Superior temporal gyrus (tissue), 1 donor: ENCODE measurements around the gene RAP2A.

Source experiments
- DNase-seq: peaks from one replicate; pipeline ENCODE4 v3.0.0-alpha.2; 2016; ENCODE audit errors: extremely low spot score

The RAP2A gene

GRCh38 chr13:97492684-97493371 is 58.9 kb downstream of the RAP2A start:
- DNase-seq, result no peak

- DNase-seq, result peak; percentile 15
Measured at GRCh38 chr13:97493456-97493855, 59.5 kb downstream of the RAP2A start.

DNA sequence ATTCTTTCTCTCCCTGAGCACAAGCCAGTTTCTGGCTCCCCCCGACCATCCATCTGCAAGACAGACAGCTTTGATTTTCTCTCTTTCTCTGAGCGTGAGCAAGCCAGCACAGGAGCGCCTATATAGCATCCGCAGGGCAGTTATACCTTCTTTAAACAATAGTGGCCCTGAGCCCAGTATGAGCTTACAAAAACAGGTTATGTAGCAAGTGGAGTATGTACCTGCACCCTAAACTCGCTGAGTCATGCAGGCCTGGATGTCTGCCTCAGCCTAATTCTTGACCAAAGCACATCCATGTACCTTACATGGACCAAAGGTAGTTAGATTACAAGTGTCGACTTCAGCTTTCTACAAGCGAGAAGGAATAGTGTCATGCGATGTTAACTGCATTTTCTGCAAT is 61.7 kb downstream of the RAP2A start:
- no peak for DNase-seq

- DNase-seq, result no peak
Measured at GRCh38 chr13:97496511-97496910, 62.5 kb downstream of the RAP2A start.

- DNase-seq, result no peak
Measured at GRCh38 chr13:97497400-97497799, 63.4 kb downstream of the RAP2A start.

DNA sequence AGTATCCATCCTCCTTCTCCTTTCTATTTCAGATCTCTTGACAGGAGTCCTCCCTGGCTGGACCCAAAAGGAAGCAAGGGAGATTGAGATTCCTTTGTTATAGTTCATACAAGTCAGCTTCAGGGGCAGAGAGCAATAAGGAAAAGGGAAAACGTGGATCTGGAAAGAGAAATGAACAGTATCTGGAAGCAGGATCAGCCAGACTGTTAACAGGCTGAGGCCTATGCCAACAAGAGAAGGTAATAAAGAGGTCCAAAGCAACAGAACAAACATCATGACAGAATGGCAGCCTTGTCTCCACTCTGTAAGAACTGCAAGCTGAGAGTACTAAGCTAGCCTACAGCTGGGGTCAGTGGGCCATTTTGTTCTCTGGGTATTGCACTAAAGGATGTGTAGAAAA is 64.5 kb downstream of the RAP2A start:
- no peak for DNase-seq

GRCh38 chr13:97499181-97499580 is 65.2 kb downstream of the RAP2A start:
- DNase-seq, result no peak

- DNase-seq, result peak; percentile 11
Measured at GRCh38 chr13:97502181-97502580, 68.2 kb downstream of the RAP2A start.

- no peak for DNase-seq
Measured at GRCh38 chr13:97502706-97503105, 68.7 kb downstream of the RAP2A start.

DNA sequence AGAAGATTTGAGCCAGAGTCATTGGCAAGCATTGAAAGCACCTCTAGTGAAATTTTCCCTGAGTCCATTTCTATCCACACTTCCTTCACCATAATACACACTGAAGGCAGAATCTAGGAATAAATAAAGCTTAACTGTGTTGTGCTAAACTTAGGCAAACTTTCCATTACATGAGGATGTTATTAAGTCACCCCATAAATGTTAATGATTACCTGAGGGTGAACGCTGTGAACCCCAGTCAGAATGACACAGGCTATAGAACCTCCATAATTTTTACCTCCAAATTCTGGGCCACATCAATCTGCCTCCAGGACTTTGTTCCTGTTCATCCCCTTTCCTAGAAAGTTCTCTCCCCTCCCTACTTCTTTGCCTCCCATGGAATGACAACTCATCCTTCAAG is 71.0 kb downstream of the RAP2A start:
- DNase-seq, result no peak

- peak; percentile 44 for DNase-seq
Measured at GRCh38 chr13:97506511-97506910, 72.5 kb downstream of the RAP2A start.

DNA sequence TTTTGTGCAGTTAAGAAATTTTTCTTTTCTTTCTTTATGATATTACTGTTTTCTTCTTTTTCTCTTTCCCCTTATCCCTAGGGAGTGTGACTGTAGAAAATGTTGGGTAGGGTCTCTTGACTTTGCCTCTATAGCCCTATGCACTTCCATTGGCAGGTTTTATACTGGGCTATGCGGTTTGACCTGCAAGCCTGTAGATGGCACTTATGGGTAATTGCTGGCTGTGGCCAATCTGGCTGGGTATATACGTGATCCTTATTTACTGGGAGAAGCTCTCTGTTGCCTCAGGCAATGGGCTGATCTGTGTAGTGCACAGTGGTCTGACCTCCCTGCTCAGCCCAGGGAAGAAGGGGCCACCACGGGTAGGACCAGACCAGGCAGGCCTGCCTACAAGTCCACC is 78.8 kb downstream of the RAP2A start:
- no peak for DNase-seq

GRCh38 chr13:97515643-97516042 is 81.7 kb downstream of the RAP2A start:
- no peak for DNase-seq

- no peak for DNase-seq
Measured at GRCh38 chr13:97517967-97518366, 84.0 kb downstream of the RAP2A start.
